SK-N-SH treated with all-trans-retinoic acid at 6 μM for 48 hours (cell line): ENCODE results near the gene GCC2.

Source experiments
- ATAC-seq: fragments of 200-7000 bp; cut with Tn5 transposase; 3 replicates; pipeline ENCODE4 v1.9.1; 2020; ENCODE audit warnings: mild to moderate bottlenecking, moderate library complexity
- ARNTL ChIP-seq: fragments of 450-650 bp; formaldehyde crosslinking; IDR thresholded peaks from 2 replicates; pipeline ENCODE4 v1.5.0; 2020; ENCODE audit warnings: low read depth, mild to moderate bottlenecking, moderate library complexity, borderline replicate concordance
- BACH2 ChIP-seq: fragments of 250-450 bp; sonication (Bioruptor Pico); IDR thresholded peaks from 2 replicates; pipeline ENCODE4 v1.9.0; 2021; ENCODE audit warnings: mild to moderate bottlenecking, borderline replicate concordance
- CSDC2 ChIP-seq: fragments of 250-450 bp; sonication (Bioruptor Pico); IDR thresholded peaks from 2 replicates; pipeline ENCODE4 v1.5.0; 2020; ENCODE audit warnings: mild to moderate bottlenecking, moderate library complexity
- ESRRG ChIP-seq: fragments of 250-450 bp; sonication (Bioruptor Pico); IDR thresholded peaks from 2 replicates; pipeline ENCODE4 v1.6.1; 2021; ENCODE audit warnings: mild to moderate bottlenecking
- GLIS3 ChIP-seq: fragments of 250-450 bp; sonication (Bioruptor Pico); IDR thresholded peaks from 2 replicates; pipeline ENCODE4 v1.5.0; 2020; ENCODE audit warnings: mild to moderate bottlenecking, moderate library complexity
- ISL1 ChIP-seq: fragments of 250-450 bp; sonication (Bioruptor Pico); IDR thresholded peaks from 2 replicates; pipeline ENCODE4 v2.1.2; 2022; ENCODE audit warnings: mild to moderate bottlenecking, moderate library complexity
- OSR1 ChIP-seq: fragments of 250-450 bp; sonication (Bioruptor Pico); IDR thresholded peaks from 2 replicates; pipeline ENCODE4 v1.8.0; 2022; ENCODE audit warnings: moderate library complexity, mild to moderate bottlenecking, inconsistent platforms
- PPARA ChIP-seq: fragments of 250-450 bp; sonication (Bioruptor Pico); IDR thresholded peaks from 2 replicates; pipeline ENCODE4 v1.5.0; 2020; ENCODE audit warnings: mild to moderate bottlenecking, borderline replicate concordance
- RARB ChIP-seq: fragments of 250-450 bp; sonication (Bioruptor Pico); IDR thresholded peaks from 2 replicates; pipeline ENCODE4 v1.8.0; 2021; ENCODE audit warnings: mild to moderate bottlenecking, moderate library complexity
- SNAI2 ChIP-seq: fragments of 250-450 bp; sonication (Bioruptor Pico); IDR thresholded peaks from 2 replicates; pipeline ENCODE4 v1.5.0; 2020; ENCODE audit warnings: mild to moderate bottlenecking, moderate library complexity
- TCF4 ChIP-seq: fragments of 250-450 bp; sonication (Bioruptor Pico); IDR thresholded peaks from 2 replicates; pipeline ENCODE4 v1.8.0; 2021; ENCODE audit warnings: mild to moderate bottlenecking, moderate library complexity, borderline replicate concordance
- TOX ChIP-seq: fragments of 250-450 bp; sonication (Bioruptor Pico); IDR thresholded peaks from 2 replicates; pipeline ENCODE4 v1.8.0; 2021; ENCODE audit warnings: mild to moderate bottlenecking, moderate library complexity, borderline replicate concordance
- ZC3H10 ChIP-seq: fragments of 250-450 bp; sonication (Bioruptor Pico); IDR thresholded peaks from 2 replicates; pipeline ENCODE4 v1.5.1; 2021; ENCODE audit warnings: mild to moderate bottlenecking, moderate library complexity
- ZFP3 ChIP-seq: fragments of 250-450 bp; sonication (Bioruptor Pico); IDR thresholded peaks from 2 replicates; pipeline ENCODE4 v1.5.0; 2020; ENCODE audit warnings: mild to moderate bottlenecking, moderate library complexity
- ZFP30 ChIP-seq: fragments of 450-650 bp; formaldehyde crosslinking; IDR thresholded peaks from 2 replicates; pipeline ENCODE4 v1.5.0; 2022; ENCODE audit warnings: mild to moderate bottlenecking, moderate library complexity
- ZNF565 ChIP-seq: fragments of 450-650 bp; formaldehyde crosslinking; conservative IDR thresholded peaks from 2 replicates; pipeline ENCODE4 v1.5.0; 2020; ENCODE audit warnings: low read depth, mild to moderate bottlenecking, moderate library complexity
- TF ChIP-seq, protein P1 (sequence below): fragments of 250-450 bp; sonication (Bioruptor Pico); IDR thresholded peaks from 2 replicates; pipeline ENCODE4 v1.5.0; 2020; ENCODE audit warnings: mild to moderate bottlenecking, moderate library complexity
- TF ChIP-seq, protein P2 (sequence below): fragments of 250-450 bp; sonication (Bioruptor Pico); IDR thresholded peaks from 2 replicates; pipeline ENCODE4 v1.8.0; 2020; ENCODE audit warnings: mild to moderate bottlenecking, moderate library complexity, borderline replicate concordance
- TF ChIP-seq, protein P3 (sequence below): fragments of 250-450 bp; sonication (Bioruptor Pico); IDR thresholded peaks from 2 replicates; pipeline ENCODE4 v1.5.1; 2020; ENCODE audit warnings: low read depth, mild to moderate bottlenecking, moderate library complexity
- TF ChIP-seq, protein P4 (sequence below): fragments of 250-450 bp; sonication (Bioruptor Pico); IDR thresholded peaks from 2 replicates; pipeline ENCODE4 v1.8.0; 2021; ENCODE audit warnings: low read depth, mild to moderate bottlenecking, moderate library complexity, borderline replicate concordance
- TF ChIP-seq, protein P5 (sequence below): fragments of 250-450 bp; sonication (Bioruptor Pico); IDR thresholded peaks from 2 replicates; pipeline ENCODE4 v1.5.1; 2021; ENCODE audit warnings: mild to moderate bottlenecking, moderate library complexity

Gene GCC2

DNA sequence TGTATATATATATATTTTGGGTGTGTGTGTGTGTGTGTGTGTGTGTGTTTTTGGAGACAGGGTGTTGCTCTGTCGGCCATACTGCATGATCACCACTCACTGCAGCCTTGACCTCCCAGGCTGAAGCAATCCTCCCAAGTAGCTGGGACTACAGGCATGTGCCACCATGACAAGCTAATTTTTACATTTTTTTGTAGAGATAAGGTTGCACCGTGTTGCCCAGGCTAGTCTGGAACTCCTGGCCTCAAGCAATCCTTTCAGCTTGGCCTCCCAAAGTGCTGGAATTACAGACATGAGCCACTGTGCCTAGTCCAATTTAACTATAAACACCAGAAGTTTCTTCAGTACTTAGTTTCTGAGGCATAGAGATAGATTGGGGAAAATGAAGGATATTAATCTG lies 103.6 kb downstream of the GCC2 start (continued):
- TF ChIP-seq, protein P1, sequence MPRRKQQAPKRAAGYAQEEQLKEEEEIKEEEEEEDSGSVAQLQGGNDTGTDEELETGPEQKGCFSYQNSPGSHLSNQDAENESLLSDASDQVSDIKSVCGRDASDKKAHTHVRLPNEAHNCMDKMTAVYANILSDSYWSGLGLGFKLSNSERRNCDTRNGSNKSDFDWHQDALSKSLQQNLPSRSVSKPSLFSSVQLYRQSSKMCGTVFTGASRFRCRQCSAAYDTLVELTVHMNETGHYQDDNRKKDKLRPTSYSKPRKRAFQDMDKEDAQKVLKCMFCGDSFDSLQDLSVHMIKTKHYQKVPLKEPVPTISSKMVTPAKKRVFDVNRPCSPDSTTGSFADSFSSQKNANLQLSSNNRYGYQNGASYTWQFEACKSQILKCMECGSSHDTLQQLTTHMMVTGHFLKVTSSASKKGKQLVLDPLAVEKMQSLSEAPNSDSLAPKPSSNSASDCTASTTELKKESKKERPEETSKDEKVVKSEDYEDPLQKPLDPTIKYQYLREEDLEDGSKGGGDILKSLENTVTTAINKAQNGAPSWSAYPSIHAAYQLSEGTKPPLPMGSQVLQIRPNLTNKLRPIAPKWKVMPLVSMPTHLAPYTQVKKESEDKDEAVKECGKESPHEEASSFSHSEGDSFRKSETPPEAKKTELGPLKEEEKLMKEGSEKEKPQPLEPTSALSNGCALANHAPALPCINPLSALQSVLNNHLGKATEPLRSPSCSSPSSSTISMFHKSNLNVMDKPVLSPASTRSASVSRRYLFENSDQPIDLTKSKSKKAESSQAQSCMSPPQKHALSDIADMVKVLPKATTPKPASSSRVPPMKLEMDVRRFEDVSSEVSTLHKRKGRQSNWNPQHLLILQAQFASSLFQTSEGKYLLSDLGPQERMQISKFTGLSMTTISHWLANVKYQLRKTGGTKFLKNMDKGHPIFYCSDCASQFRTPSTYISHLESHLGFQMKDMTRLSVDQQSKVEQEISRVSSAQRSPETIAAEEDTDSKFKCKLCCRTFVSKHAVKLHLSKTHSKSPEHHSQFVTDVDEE (CRISPR knock-in tag), result no peak
- TF ChIP-seq, protein P2, sequence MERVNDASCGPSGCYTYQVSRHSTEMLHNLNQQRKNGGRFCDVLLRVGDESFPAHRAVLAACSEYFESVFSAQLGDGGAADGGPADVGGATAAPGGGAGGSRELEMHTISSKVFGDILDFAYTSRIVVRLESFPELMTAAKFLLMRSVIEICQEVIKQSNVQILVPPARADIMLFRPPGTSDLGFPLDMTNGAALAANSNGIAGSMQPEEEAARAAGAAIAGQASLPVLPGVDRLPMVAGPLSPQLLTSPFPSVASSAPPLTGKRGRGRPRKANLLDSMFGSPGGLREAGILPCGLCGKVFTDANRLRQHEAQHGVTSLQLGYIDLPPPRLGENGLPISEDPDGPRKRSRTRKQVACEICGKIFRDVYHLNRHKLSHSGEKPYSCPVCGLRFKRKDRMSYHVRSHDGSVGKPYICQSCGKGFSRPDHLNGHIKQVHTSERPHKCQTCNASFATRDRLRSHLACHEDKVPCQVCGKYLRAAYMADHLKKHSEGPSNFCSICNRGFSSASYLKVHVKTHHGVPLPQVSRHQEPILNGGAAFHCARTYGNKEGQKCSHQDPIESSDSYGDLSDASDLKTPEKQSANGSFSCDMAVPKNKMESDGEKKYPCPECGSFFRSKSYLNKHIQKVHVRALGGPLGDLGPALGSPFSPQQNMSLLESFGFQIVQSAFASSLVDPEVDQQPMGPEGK, result no peak
- TF ChIP-seq PPARA (CRISPR knock-in tag), result no peak
- TF ChIP-seq ZFP30 (CRISPR knock-in tag), result no peak
- TF ChIP-seq TOX (CRISPR knock-in tag), result no peak

DNA sequence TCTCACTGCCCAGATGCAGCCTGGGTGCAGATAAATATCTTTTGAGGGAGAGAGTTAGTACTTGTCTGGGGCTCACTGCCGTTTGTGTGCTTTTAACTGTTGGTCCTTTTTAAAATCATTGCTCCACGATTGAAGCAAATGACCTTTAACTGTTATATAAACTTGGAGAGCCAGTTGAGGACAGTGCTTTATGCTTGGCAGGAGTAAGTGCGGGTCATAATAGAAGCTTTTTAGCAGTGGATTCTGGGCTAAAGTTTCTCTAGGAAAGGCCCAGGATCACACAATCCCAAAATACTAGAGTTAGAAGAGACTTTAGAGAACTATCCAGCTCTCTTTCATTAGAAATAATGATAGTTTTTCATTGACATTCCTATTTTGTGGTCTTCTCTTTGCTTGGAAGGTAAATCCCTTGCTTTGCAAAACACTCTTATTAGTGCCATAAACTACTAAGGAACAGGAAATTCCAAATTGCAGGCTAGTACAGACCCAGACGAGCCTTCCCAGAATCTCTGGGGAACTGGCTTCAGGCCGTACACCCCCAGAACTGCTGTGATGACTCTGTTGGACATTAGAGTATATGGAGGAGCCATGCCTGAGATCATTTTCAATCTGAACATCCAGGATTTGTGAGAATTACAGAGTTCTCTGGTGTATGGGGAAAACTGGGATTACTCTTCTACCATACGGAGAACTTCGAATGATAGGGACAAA lies 104.4 kb downstream of the GCC2 start:
- ATAC-seq, result no peak
- TF ChIP-seq ZC3H10, result no peak
- TF ChIP-seq GLIS3 (CRISPR knock-in tag), result no peak
- TF ChIP-seq, protein P3, sequence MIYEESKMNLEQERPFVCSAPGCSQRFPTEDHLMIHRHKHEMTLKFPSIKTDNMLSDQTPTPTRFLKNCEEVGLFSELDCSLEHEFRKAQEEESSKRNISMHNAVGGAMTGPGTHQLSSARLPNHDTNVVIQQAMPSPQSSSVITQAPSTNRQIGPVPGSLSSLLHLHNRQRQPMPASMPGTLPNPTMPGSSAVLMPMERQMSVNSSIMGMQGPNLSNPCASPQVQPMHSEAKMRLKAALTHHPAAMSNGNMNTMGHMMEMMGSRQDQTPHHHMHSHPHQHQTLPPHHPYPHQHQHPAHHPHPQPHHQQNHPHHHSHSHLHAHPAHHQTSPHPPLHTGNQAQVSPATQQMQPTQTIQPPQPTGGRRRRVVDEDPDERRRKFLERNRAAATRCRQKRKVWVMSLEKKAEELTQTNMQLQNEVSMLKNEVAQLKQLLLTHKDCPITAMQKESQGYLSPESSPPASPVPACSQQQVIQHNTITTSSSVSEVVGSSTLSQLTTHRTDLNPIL (CRISPR knock-in tag), result no peak
- no peak for TF ChIP-seq ZFP30 (CRISPR knock-in tag)
- no peak for TF ChIP-seq OSR1
- TF ChIP-seq TCF4 (CRISPR knock-in tag), result no peak
- no peak for TF ChIP-seq ARNTL (CRISPR knock-in tag)
- TF ChIP-seq CSDC2, result no peak
- TF ChIP-seq RARB (CRISPR knock-in tag), result no peak
- TF ChIP-seq ZFP3, result no peak
- TF ChIP-seq, protein P4, sequence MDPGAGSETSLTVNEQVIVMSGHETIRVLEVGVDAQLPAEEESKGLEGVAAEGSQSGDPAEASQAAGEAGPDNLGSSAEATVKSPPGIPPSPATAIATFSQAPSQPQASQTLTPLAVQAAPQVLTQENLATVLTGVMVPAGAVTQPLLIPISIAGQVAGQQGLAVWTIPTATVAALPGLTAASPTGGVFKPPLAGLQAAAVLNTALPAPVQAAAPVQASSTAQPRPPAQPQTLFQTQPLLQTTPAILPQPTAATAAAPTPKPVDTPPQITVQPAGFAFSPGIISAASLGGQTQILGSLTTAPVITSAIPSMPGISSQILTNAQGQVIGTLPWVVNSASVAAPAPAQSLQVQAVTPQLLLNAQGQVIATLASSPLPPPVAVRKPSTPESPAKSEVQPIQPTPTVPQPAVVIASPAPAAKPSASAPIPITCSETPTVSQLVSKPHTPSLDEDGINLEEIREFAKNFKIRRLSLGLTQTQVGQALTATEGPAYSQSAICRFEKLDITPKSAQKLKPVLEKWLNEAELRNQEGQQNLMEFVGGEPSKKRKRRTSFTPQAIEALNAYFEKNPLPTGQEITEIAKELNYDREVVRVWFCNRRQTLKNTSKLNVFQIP (CRISPR knock-in tag), result no peak
- TF ChIP-seq, protein P5, sequence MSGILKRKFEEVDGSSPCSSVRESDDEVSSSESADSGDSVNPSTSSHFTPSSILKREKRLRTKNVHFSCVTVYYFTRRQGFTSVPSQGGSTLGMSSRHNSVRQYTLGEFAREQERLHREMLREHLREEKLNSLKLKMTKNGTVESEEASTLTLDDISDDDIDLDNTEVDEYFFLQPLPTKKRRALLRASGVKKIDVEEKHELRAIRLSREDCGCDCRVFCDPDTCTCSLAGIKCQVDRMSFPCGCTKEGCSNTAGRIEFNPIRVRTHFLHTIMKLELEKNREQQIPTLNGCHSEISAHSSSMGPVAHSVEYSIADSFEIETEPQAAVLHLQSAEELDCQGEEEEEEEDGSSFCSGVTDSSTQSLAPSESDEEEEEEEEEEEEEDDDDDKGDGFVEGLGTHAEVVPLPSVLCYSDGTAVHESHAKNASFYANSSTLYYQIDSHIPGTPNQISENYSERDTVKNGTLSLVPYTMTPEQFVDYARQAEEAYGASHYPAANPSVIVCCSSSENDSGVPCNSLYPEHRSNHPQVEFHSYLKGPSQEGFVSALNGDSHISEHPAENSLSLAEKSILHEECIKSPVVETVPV (CRISPR knock-in tag), result no peak
- no peak for TF ChIP-seq SNAI2 (CRISPR knock-in tag)
- no peak for TF ChIP-seq ISL1
- no peak for TF ChIP-seq PPARA (CRISPR knock-in tag)
- TF ChIP-seq ESRRG (CRISPR knock-in tag), result no peak

DNA sequence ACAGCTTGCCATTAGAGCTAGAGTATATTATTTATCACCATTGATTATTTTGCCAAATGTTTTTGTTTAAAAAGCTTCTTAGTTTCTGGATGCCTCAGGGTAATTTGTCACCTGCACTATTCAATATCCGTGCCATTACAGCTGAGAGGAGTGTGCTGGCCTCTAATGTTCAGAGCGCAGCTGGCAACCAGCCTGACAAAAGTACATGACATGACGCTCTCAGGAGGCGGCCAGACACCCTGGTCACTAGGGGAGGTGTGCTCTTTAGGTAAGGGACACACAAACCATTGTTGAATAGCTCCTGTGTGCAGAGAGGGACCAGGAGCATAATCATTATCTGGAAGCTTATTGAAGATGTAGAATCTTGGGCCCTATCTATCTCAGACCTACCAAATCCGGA lies 105.5 kb downstream of the GCC2 start:
- TF ChIP-seq ZFP30 (CRISPR knock-in tag), result no peak
- no peak for TF ChIP-seq TOX (CRISPR knock-in tag)
- TF ChIP-seq GLIS3 (CRISPR knock-in tag), result no peak
- no peak for TF ChIP-seq ESRRG (CRISPR knock-in tag)
- TF ChIP-seq, protein P1 (CRISPR knock-in tag), result no peak
- TF ChIP-seq OSR1, result no peak
- no peak for TF ChIP-seq TCF4 (CRISPR knock-in tag)
- no peak for TF ChIP-seq SNAI2 (CRISPR knock-in tag)
- TF ChIP-seq ZNF565 (CRISPR knock-in tag), result no peak
- TF ChIP-seq PPARA (CRISPR knock-in tag), result no peak
- TF ChIP-seq BACH2 (CRISPR knock-in tag), result no peak
- TF ChIP-seq ZC3H10, result no peak
- TF ChIP-seq ISL1, result no peak
- TF ChIP-seq RARB (CRISPR knock-in tag), result no peak
- no peak for ATAC-seq
